ENCODE results near the gene HOXA4.

The HOXA4 gene

GRCh38 chr7:27115221-27116026 lies 15.1 kb downstream of the HOXA4 start:
- DNase-seq: no peak

- no peak for DNase-seq
These were observed 15.7 kb downstream of the HOXA4 start for GRCh38 chr7:27114881-27115220.

- DNase-seq: no peak
These were observed 16.4 kb downstream of the HOXA4 start for GRCh38 chr7:27113991-27114769.

GRCh38 chr7:27112955-27113949 lies 17.3 kb downstream of the HOXA4 start:
- no peak for DNase-seq

GRCh38 chr7:27112361-27112760 lies 18.2 kb downstream of the HOXA4 start:
- DNase-seq: no peak

GRCh38 chr7:27111751-27112277 lies 18.7 kb downstream of the HOXA4 start:
- DNase-seq: no peak

- DNase-seq: no peak
These were observed 19.4 kb downstream of the HOXA4 start for GRCh38 chr7:27111042-27111750.

- no peak for DNase-seq
These were observed 20.1 kb downstream of the HOXA4 start for GRCh38 chr7:27110186-27111031.

GRCh38 chr7:27109466-27110185 lies 20.9 kb downstream of the HOXA4 start:
- no peak for DNase-seq

- DNase-seq: no peak
These were observed 22.0 kb downstream of the HOXA4 start for GRCh38 chr7:27108390-27109127.

GRCh38 chr7:27107391-27108381 lies 22.9 kb downstream of the HOXA4 start:
- no peak for DNase-seq

GRCh38 chr7:27106901-27107240 lies 23.7 kb downstream of the HOXA4 start:
- DNase-seq: no peak

- no peak for DNase-seq
These were observed 24.2 kb downstream of the HOXA4 start for GRCh38 chr7:27106181-27106900.

GRCh38 chr7:27105301-27106031 lies 25.1 kb downstream of the HOXA4 start:
- no peak for DNase-seq

- no peak for DNase-seq
These were observed 26.1 kb downstream of the HOXA4 start for GRCh38 chr7:27104341-27105058.

- DNase-seq: no peak
These were observed 26.9 kb downstream of the HOXA4 start for GRCh38 chr7:27103489-27104226.
